Fibroblast of pulmonary artery (primary cell): ENCODE results near the gene TRABD.
"Not testable (repeated sequence)": the region's sequence is repeated elsewhere in the genome, so short reads cannot be mapped to it uniquely, and the experiment has no call there.

ENCODE experiments used
- DNase-seq: peaks from one replicate; pipeline ENCODE4 v3.0.0-alpha.2; 2010; ENCODE audit warnings: low read depth
- H3K4me3 ChIP-seq: replicated peaks from 2 replicates; pipeline ENCODE4 v1.5.1; 2011; ENCODE audit warnings: low read depth, mild to moderate bottlenecking, control low read depth, low read length, moderate library complexity
- TF ChIP-seq, protein P1 (sequence below): IDR thresholded peaks from 2 replicates; pipeline ENCODE4 v1.5.1; 2011; ENCODE audit warnings: mild to moderate bottlenecking, control low read depth, low read length, inconsistent platforms; ENCODE audit errors: missing control alignments

Gene TRABD

GRCh38 chr22:50157709-50158375, 27.9 kb upstream of the TRABD start:
- TF ChIP-seq, protein P1, sequence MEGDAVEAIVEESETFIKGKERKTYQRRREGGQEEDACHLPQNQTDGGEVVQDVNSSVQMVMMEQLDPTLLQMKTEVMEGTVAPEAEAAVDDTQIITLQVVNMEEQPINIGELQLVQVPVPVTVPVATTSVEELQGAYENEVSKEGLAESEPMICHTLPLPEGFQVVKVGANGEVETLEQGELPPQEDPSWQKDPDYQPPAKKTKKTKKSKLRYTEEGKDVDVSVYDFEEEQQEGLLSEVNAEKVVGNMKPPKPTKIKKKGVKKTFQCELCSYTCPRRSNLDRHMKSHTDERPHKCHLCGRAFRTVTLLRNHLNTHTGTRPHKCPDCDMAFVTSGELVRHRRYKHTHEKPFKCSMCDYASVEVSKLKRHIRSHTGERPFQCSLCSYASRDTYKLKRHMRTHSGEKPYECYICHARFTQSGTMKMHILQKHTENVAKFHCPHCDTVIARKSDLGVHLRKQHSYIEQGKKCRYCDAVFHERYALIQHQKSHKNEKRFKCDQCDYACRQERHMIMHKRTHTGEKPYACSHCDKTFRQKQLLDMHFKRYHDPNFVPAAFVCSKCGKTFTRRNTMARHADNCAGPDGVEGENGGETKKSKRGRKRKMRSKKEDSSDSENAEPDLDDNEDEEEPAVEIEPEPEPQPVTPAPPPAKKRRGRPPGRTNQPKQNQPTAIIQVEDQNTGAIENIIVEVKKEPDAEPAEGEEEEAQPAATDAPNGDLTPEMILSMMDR = no peak
- H3K4me3 ChIP-seq = no peak overlapping the region
- no peak for DNase-seq

DNA sequence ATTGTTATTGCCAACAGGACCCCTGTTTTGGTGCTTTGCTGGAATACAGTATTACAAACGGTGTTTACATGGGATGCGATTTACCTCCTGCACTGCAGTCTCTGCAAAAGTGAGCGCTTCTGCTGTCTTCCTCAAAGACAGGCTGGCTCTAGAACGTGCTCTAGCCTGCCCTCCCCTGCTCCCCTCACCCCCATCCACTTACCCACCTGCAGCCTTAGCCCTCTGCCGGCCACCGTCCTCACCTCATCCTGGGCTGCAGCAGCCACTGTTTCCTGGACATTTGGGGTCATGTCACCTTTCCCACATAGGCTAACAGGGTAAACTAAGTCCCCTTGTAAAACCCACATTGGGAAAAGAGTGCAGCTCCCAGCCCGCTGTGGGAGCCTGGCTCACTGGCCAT, 24.8 kb upstream of the TRABD start:
- no peak for DNase-seq
- TF ChIP-seq, protein P1 = no peak
- no peak overlapping the region for H3K4me3 ChIP-seq

DNA sequence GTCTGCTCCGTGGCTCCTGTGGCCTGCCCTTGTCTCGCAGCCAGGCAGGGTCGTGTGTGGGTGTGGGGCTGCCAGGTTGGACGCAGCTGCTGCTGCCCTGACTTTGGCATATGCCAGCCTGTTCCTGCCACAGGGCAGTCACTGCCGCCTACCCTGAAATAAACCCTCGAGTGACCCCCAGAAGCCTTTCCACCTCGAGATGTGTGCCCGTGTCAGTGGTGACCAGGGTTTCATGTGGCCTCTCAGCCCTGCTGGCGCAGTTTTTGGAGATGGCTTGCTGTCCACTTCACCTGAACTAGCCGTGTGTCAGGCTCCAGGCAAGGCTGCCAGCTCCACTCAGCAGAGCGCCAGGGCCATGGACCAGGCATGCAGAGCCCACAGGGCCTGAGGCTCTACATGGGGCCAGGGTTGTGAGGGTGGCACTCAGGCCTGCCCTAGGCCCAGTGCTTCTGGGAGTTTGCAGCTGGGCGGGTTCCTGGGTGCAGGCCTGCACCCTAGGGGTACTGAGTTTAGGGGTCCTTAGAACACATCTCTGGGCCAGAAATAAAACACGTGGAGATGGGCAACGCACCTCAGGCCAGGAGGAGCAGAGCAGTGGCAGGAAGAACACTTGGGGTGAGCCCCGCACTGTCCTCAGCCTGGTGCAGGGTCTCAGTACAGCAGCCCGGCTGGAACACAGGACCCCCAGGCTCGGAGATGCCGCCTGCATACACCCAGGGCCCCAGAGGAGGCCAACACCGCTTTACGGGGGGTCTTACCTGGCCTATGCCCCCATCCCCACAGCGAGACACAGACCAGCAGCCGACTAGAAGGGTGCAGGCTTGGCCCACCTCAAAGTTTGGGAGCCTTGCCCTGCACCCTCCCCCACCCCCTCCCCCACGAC, 24.0 kb upstream of the TRABD start:
- TF ChIP-seq, protein P1 = no peak
- no peak overlapping the region for H3K4me3 ChIP-seq
- no peak for DNase-seq

DNA sequence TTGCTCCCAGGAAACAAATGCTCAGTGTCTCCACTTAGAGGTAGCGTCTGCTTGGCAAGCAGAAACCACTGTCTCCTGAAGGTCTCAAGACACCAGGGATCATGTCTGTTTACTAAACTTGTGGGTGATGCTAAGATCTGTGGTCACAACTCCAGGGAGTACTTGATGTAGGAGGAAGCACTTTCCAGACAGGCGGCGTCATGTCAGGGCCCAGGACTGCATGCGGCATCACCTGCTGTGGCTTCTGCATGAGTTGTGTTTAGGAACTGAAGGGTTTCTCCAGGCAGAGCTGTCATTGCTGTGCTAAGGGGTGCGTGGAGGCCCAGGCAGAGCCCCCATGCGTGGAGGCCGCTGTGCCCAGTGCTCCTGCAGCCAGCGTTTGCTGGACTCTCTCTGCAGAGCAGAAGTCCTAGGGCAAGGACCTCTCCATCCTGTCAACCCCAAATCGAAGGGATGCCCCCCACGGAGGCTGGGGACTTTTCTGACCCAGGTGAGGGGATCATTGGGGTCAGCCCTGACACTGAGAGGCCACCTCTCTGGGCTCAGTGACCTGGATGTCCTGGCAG, 23.2 kb upstream of the TRABD start:
- no peak for DNase-seq
- TF ChIP-seq, protein P1 = no peak
- no peak overlapping the region for H3K4me3 ChIP-seq

DNA sequence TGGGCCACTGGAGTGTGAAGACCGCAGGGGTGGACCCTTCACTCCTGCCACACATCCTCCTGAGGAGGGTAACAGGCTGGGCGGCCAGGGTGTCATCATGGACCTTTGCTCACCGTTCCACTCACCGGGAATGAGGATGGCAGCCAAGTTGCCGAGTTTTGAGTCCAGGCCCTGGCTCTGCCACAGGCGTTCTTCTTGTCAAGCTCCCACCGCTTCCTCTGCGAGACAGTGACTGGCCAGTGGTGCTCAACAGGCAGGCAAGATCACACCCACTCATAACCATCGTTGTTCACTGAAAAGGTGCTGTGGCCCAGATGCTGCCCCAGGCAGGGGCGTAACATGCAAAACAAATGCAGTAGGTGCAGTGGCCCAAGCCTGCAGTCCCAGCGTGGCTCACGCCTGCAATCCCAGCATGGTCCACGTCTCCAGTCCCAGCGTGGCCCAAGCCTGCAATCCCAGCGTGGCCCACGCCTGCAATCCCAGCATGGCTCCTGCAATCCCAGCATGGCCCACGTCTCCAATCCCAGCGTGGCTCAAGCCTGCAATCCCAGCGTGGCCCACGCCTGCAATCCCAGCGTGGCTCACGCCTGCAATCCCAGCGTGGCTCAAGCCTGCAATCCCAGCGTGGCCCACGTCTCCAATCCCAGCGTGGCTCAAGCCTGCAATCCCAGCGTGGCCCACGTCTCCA, 20.1 kb upstream of the TRABD start:
- DNase-seq = no peak
- H3K4me3 ChIP-seq = no peak overlapping the region
- TF ChIP-seq, protein P1 = no peak

- H3K4me3 ChIP-seq = no peak overlapping the region
- TF ChIP-seq, protein P1 = no peak
- DNase-seq = no peak
These were observed 17.8 kb upstream of the TRABD start for GRCh38 chr22:50167689-50168489.

GRCh38 chr22:50168490-50169180, 17.1 kb upstream of the TRABD start:
- H3K4me3 ChIP-seq, DNase-seq: not testable (repeated sequence)
